Brain microvascular endothelial cell (primary cell): ENCODE data around the gene GRIK1.

Experiments
- DNase-seq: peaks from one replicate; pipeline ENCODE4 v3.0.0-alpha.2; 2020
- H3K27ac ChIP-seq: fragments of 250-450 bp; sonication (Bioruptor Pico); 2 replicates; pipeline ENCODE4 v1.5.1; 2020; ENCODE audit warnings: mild to moderate bottlenecking, moderate library complexity
- H3K27me3 ChIP-seq: fragments of 250-450 bp; sonication (Bioruptor Pico); replicated peaks from 2 replicates; pipeline ENCODE4 v1.5.1; 2020; ENCODE audit warnings: mild to moderate bottlenecking
- H3K36me3 ChIP-seq: fragments of 250-450 bp; sonication (Bioruptor Pico); replicated peaks from 2 replicates; pipeline ENCODE4 v1.5.1; 2020; ENCODE audit warnings: mild to moderate bottlenecking
- H3K4me3 ChIP-seq: 2 replicates; pipeline ENCODE4 v1.5.1; 2011; ENCODE audit warnings: low read depth, mild to moderate bottlenecking, control low read depth, low read length, moderate library complexity
- CTCF ChIP-seq: IDR thresholded peaks from 2 replicates; pipeline ENCODE4 v1.5.1; 2011; ENCODE audit warnings: low read depth, mild to moderate bottlenecking, moderate library complexity, low read length, control low read depth, inconsistent platforms; ENCODE audit errors: missing control alignments
- in situ Hi-C: cut with HindIII; loops from 2 replicates; pipeline ENCODE4 v1.10.0; 2017; ENCODE audit warnings: low sequenced_read_pairs, low pct_ligation_motif_present

GRIK1 gene

DNA sequence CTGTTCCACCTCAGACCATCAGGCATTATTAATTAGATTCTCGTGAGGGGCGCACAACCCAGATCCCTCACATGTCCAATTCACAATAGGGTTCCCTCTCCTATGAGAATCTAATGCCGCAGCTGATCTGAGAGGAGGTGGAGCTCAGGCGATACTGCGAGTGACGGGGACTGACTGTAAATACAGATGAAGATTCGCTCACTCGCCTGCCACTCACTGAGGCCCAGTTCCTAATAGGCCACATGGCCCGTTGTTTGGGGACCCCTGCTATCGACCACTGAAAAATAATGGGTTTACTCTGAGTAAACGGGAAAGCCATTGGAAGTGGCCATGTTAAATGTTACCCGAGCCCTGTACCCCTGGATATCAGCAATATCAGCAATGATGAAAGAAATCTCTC, 65.9 kb downstream of the GRIK1 start:
- in situ Hi-C loops, result no loop called here
- TF ChIP-seq CTCF, result no peak
- DNase-seq, result no peak
- no peaks in the 10 kb centered on the region for H3K27me3 ChIP-seq
- H3K36me3 ChIP-seq, result no peaks in the 10 kb centered on the region
- H3K27ac ChIP-seq, result no peak overlapping the region
- H3K4me3 ChIP-seq, result no peak overlapping the region

GRCh38 chr21:29870814-29871213, 69.0 kb downstream of the GRIK1 start:
- Histone ChIP-seq H3K36me3 (no peaks in the 10 kb centered on the region), H3K4me3 (no peak overlapping the region), H3K27ac (no peak overlapping the region), H3K27me3 (no peaks in the 10 kb centered on the region)
- DNase-seq, result no peak
- TF ChIP-seq CTCF, result no peak
- in situ Hi-C loops, result no loop called here

GRCh38 chr21:29867796-29868195, 72.0 kb downstream of the GRIK1 start:
- Histone ChIP-seq H3K27ac (no peak overlapping the region), H3K27me3 (no peaks in the 10 kb centered on the region), H3K4me3 (no peak overlapping the region), H3K36me3 (no peaks in the 10 kb centered on the region)
- no peak for TF ChIP-seq CTCF
- in situ Hi-C loops, result no loop called here
- no peak for DNase-seq

DNA sequence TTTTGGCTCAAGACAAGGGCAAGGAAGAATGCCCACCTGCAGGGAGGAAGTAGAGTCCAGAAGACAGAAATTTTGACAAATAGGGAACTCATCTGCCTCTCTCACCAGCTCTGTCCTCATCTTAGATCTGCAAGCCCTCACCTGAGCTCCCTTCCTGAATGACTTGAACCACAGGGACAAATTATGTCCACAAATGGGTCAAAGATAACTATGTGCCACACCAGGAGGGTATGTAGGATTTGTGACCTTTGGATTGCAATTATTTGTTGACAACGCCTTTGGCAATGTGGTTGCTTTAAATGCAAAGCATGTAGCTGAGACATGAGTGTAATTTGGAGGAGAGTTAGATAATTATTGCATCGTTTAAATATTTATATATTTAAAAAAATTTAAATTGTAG, 79.5 kb downstream of the GRIK1 start:
- in situ Hi-C loops, result no loop called here
- no peak for DNase-seq
- Histone ChIP-seq H3K27me3 (no peaks in the 10 kb centered on the region), H3K4me3 (no peak overlapping the region), H3K27ac (no peak overlapping the region), H3K36me3 (no peaks in the 10 kb centered on the region)
- no peak for TF ChIP-seq CTCF

DNA sequence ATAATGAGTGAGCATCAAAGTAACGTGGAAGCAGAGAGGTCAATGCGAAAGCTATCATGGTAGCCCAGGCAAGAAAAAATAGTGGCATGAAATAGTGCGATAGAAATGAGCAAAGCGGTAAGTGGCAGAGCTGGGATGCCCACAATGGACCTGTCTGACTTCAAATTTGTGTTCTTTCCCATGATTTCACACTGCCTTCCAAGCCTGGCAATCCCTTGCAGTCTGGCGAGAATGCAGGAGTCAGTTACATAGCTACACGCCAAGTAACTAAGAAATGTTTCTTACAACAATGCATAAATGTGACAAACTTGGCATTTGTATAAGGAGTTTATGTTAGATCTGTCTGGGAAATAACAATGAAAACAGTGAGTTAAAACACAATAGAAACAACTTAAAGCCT, 82.6 kb downstream of the GRIK1 start:
- DNase-seq, result no peak
- no peak for TF ChIP-seq CTCF
- Histone ChIP-seq H3K36me3 (no peaks in the 10 kb centered on the region), H3K27me3 (no peaks in the 10 kb centered on the region), H3K4me3 (no peak overlapping the region), H3K27ac (no peak overlapping the region)
- in situ Hi-C loops, result no loop called here

DNA sequence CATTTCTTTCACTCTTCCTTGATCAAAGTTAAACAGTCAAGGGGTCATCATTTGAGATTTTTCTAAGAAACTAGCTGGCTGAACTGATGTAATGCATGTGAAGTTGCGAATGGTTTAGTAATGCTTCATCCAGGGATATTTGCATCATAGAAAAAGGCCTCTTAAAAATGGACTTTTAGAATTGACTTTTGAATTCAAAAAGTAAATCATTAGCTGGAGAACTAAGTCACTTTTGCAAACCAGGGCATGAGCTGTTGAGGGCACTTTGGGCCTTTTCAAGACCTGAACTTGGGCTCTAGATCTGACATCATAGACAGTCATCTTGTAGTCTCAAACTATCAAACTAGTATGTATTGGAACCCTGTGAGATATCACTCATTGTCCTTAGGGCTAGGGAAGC, 85.0 kb downstream of the GRIK1 start:
- H3K27me3 ChIP-seq, result no peaks in the 10 kb centered on the region
- TF ChIP-seq CTCF, result no peak
- no peak overlapping the region for H3K4me3 ChIP-seq
- H3K27ac ChIP-seq, result no peak overlapping the region
- H3K36me3 ChIP-seq, result no peaks in the 10 kb centered on the region
- in situ Hi-C loops, result no loop called here
- DNase-seq, result no peak
